DMS79 (cell line): ENCODE measurements around the gene ZNF516.
"Not testable (repeated sequence)": the region's sequence is repeated elsewhere in the genome, so short reads cannot be mapped to it uniquely, and the experiment has no call there.

Experiments used
- DNase-seq: peaks from one replicate; lab custom pipeline; 2025; lab: John Stamatoyannopoulos, UW

The ZNF516 gene

GRCh38 chr18:76490670-76491472, 4.2 kb downstream of the ZNF516 start:
- no peak for DNase-seq

- no peak for DNase-seq
Measured at GRCh38 chr18:76490033-76490432, 5.0 kb downstream of the ZNF516 start.

GRCh38 chr18:76489081-76489480, 6.0 kb downstream of the ZNF516 start:
- no peak for DNase-seq

GRCh38 chr18:76488190-76488589, 6.9 kb downstream of the ZNF516 start:
- no peak for DNase-seq

- no peak for DNase-seq
Measured at GRCh38 chr18:76487782-76488181, 7.3 kb downstream of the ZNF516 start.

GRCh38 chr18:76487070-76487469, 8.0 kb downstream of the ZNF516 start:
- no peak for DNase-seq

- no peak for DNase-seq
Measured at GRCh38 chr18:76486574-76486973, 8.5 kb downstream of the ZNF516 start.

- no peak for DNase-seq
Measured at GRCh38 chr18:76486038-76486437, 9.0 kb downstream of the ZNF516 start.

GRCh38 chr18:76484749-76485387, 10.2 kb downstream of the ZNF516 start:
- DNase-seq = no peak

- no peak for DNase-seq
Measured at GRCh38 chr18:76483780-76484179, 11.3 kb downstream of the ZNF516 start.

GRCh38 chr18:76482971-76483691, 11.9 kb downstream of the ZNF516 start:
- no peak for DNase-seq

- DNase-seq = no peak
Measured at GRCh38 chr18:76482267-76482666, 12.8 kb downstream of the ZNF516 start.

GRCh38 chr18:76480913-76481312, 14.1 kb downstream of the ZNF516 start:
- DNase-seq = no peak

- no peak for DNase-seq
Measured at GRCh38 chr18:76479351-76480238, 15.4 kb downstream of the ZNF516 start.

- no peak for DNase-seq
Measured at GRCh38 chr18:76476665-76477561, 18.1 kb downstream of the ZNF516 start.

- no peak for DNase-seq
Measured at GRCh38 chr18:76475450-76476194, 19.4 kb downstream of the ZNF516 start.

- no peak for DNase-seq
Measured at GRCh38 chr18:76474824-76475223, 20.2 kb downstream of the ZNF516 start.

- DNase-seq = not testable (repeated sequence)
Measured at GRCh38 chr18:76473521-76473920, 21.5 kb downstream of the ZNF516 start.

GRCh38 chr18:76472829-76473228, 22.2 kb downstream of the ZNF516 start:
- no peak for DNase-seq

GRCh38 chr18:76471593-76471992, 23.4 kb downstream of the ZNF516 start:
- DNase-seq = no peak
